LNCAP (cell line): ENCODE results near the gene METTL21C.

Experiments used
- CTCF ChIP-seq: fragments of 450-650 bp; IDR thresholded peaks from 2 replicates; pipeline ENCODE4 v1.5.1; 2017; ENCODE audit warnings: mild to moderate bottlenecking

Gene METTL21C

GRCh38 chr13:102694937-102695336 is at the start of gene METTL21C:
Gene METTL21C (minus strand): TSS chr13:102695044. CDS start chr13:102694498, 546 bp downstream.
- TF ChIP-seq CTCF = no peak

GRCh38 chr13:102742506-102742905 is 47.7 kb upstream of the METTL21C start:
- TF ChIP-seq CTCF = no peak

- no peak for TF ChIP-seq CTCF
Measured at GRCh38 chr13:102742101-102742500, 47.3 kb upstream of the METTL21C start.

- no peak for TF ChIP-seq CTCF
Measured at GRCh38 chr13:102729560-102730270, 34.9 kb upstream of the METTL21C start.

- no peak for TF ChIP-seq CTCF
Measured at GRCh38 chr13:102726430-102726829, 31.6 kb upstream of the METTL21C start.

- TF ChIP-seq CTCF = peak; percentile 56
Measured at GRCh38 chr13:102724923-102725322, 30.1 kb upstream of the METTL21C start.

- TF ChIP-seq CTCF = no peak
Measured at GRCh38 chr13:102721800-102722231, 27.0 kb upstream of the METTL21C start.

- TF ChIP-seq CTCF = no peak
Measured at GRCh38 chr13:102718746-102719145, 23.9 kb upstream of the METTL21C start.
